Activated CD4-positive, alpha-beta memory T cell treated with anti-CD3 and anti-CD28 coated beads for 36 hours (primary cell): ENCODE data around the gene DPCD. TPM values are rescaled to one million over a fixed set of nuclear protein-coding genes. Genes with fewer than 3 reads are reported as not detected.

Experiments
- CTCF ChIA-PET: fragments of 350-600 bp; sonication (Branson Sonifier 250); formaldehyde crosslinking; loops from one replicate; lab custom pipeline; 2021; ENCODE audit warnings: antibody characterized with exemption, inconsistent platforms; lab: Charles Lee
- POLR2A ChIA-PET: fragments of 350-600 bp; sonication (Branson Sonifier 250); formaldehyde crosslinking; loops from one replicate; lab custom pipeline; 2021; ENCODE audit warnings: antibody characterized with exemption; lab: Charles Lee
- DNase-seq: peaks from one replicate; pipeline ENCODE4 v3.0.0-alpha.2; 2020
- H3K27ac Mint-ChIP-seq: one replicate; pipeline ENCODE4 v1.8.0; 2021; ENCODE audit warnings: mixed read lengths
- H3K27me3 Mint-ChIP-seq: one replicate; pipeline ENCODE4 v1.8.0; 2021; ENCODE audit warnings: mixed read lengths
- H3K36me3 Mint-ChIP-seq: one replicate; pipeline ENCODE4 v1.8.0; 2021; ENCODE audit warnings: mixed read lengths
- H3K4me1 Mint-ChIP-seq: one replicate; pipeline ENCODE4 v1.8.0; 2021; ENCODE audit warnings: low read depth, mixed read lengths
- H3K4me3 Mint-ChIP-seq: one replicate; pipeline ENCODE4 v1.8.0; 2021; ENCODE audit warnings: mild to moderate bottlenecking, mixed read lengths
- H3K9me3 Mint-ChIP-seq: one replicate; pipeline ENCODE4 v1.8.0; 2021; ENCODE audit warnings: mixed read lengths
- intact Hi-C: fragments of 100-400 bp; cut with micrococcal nuclease; formaldehyde crosslinking; loops from one replicate; pipeline ENCODE4 v1.15.1; 2023
- total RNA-seq, 2 experiments: library from RNA; stranded (reverse); gene quantifications; one replicate each; pipeline ENCODE4 v1.2.3, GENCODE V29; 2021

Gene DPCD
- total RNA-seq, 2 experiments from 2014 or later, result 13.9 to 14.4 TPM

DNA sequence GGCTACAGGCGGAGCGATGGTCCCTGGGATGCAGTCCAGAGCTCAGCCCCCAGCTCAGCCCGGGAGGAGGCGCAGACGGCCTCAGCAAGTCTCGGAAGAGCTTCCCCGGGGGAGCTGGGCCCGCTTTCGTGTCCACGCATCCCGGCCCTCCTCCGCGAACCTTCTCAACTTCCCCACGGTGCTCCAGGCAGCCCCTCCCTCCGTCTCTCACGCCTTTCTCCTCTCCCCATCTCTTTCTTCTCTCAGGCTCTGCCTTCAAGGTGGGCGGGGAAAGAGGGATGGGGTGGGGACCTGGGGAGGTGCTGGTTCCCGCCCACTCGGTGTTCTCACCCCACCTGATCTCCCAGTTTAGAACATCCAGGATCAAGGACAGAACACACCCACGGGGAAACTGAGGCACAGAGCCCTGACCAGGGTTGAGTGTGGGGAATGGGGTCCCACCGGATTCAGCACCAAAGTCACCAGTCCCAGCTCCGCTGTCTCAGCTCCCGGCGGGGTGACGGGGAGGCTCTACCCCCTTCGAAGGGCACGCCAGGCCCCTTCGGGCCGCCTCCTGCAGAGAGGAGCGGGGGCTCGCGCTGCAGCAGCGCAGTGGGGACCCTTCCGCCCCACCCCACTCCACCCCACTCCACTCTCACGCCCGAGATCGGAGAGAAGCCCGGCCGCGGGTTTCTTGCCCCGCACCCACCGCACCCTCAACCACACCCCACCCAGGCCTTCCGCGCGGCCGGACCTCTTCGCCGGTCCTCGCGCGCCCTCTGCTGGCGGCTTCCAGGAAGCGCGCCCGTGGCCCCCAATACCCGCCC, 18.3 kb upstream of the DPCD start:
- CTCF ChIA-PET, result interaction anchor here (0.6 to 4.9 kb wide), 32 partner anchors 9 to 358 kb away, joined by 3 to 79 read pairs (median 4); partner anchors contain the start of genes DPCD, NPM3 and POLL
- peaks cover 13% of the 10 kb centered on the region for H3K4me1 Mint-ChIP-seq
- POLR2A ChIA-PET, result no interaction called here
- H3K36me3 Mint-ChIP-seq, result no peaks in the 10 kb centered on the region
- peaks cover 2% of the 10 kb centered on the region for H3K9me3 Mint-ChIP-seq
- peaks cover 44% of the 10 kb centered on the region for H3K27me3 Mint-ChIP-seq
- intact Hi-C loops, result loop anchor here (2.0 to 5.0 kb wide), 4 partner anchors 33 to 408 kb away; no protein-coding TSS in a partner anchor
- peak overlapping the region; percentile 61 for H3K4me3 Mint-ChIP-seq
- peak; percentile 85 for DNase-seq
- no peak overlapping the region for H3K27ac Mint-ChIP-seq

DNA sequence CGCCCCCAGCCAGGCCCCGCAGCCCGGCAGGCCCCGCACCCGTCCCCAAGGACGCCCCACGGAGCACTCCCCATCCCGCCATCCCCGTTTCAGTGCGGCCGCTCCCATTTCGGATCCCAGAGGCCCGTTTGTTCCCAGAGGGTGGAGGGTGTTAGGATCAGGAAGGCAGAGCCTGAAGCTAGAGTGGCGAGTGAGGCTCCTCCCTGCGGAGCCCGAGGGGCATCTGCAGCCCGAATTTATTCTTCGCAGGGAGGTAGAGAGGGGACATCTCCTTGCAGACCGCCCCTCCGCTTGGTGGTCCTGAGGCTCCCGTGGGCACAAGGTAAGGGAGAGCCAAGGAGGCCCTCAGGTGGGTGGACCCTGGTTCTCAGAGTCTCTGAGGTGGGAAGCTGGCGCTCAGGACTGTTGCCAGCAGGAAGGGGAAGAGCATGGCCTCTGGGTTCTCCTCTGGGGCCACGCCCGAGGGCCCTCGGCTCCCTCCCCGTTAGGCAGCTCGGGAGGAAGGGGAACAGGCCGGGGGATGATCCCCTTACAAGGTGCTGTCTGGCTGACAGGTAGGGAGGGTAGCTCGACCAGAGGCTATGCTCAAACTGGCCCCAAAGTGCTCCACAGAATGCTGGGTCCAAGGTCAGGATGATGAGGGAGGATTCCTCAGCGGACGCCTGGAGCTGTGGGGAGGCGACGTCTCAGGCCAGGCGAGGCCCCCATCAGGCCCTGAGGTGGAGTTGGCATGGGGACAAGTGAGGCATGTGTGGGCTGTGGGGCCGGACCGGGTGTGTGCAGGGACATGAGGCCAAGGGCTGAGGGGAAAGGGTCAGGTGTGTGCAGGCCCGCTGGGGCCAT, 17.5 kb upstream of the DPCD start:
- H3K36me3 Mint-ChIP-seq, result no peaks in the 10 kb centered on the region
- H3K27ac Mint-ChIP-seq, result no peak overlapping the region
- H3K4me3 Mint-ChIP-seq, result peak overlapping the region; percentile 61
- H3K4me1 Mint-ChIP-seq, result peaks cover 13% of the 10 kb centered on the region
- CTCF ChIA-PET, result interaction anchor here (0.6 to 4.9 kb wide), 34 partner anchors 8 to 409 kb away, joined by 3 to 79 read pairs (median 4); partner anchors contain the start of genes DPCD, NPM3 and POLL
- intact Hi-C loops, result loop anchor here (2.0 to 5.0 kb wide), 4 partner anchors 34 to 408 kb away; no protein-coding TSS in a partner anchor
- peaks cover 38% of the 10 kb centered on the region for H3K27me3 Mint-ChIP-seq
- peaks cover 2% of the 10 kb centered on the region for H3K9me3 Mint-ChIP-seq
- POLR2A ChIA-PET, result interaction anchor here (0.5 kb wide), 1 partner anchor 103 kb away, joined by 3 read pairs; no protein-coding TSS in a partner anchor
- DNase-seq, result no peak

DNA sequence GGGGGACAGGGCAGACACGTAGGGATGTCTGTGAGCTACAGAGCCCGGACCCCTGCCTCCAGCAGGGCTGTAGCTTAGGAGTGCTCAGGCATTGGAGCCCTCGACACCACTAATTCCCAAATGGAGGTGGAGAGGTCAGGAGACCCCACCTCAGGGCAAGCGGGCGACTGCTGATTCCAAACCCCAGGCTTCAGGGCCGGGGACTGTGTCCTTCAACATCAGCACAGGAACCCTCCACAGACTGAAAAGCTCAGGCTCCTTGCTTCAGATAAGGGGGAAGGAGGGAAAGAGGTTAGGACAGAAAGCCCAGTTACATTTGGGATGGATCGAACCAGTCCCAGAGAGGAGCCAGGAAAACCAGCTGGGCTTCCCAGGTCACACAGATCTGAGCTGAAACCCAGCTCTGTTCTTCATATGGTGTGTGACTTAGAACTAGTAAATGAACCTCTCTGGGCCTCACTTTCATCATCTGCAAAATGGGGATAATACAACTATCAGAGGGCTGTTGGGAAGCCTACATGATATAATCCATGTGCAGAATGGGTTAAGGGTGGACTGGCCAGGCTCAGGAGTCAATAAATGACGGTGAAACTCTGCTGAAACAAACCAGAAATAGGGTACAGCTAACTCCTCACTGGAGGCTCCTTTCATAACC, 16.7 kb upstream of the DPCD start:
- ChIA-PET POLR2A (interaction anchor here (0.5 kb wide), 1 partner anchor 104 kb away, joined by 3 read pairs; no protein-coding TSS in a partner anchor), CTCF (interaction anchor here (0.6 to 4.9 kb wide), 20 partner anchors 11 to 410 kb away, joined by 3 to 79 read pairs (median 5); partner anchors contain the start of gene NPM3)
- DNase-seq, result no peak
- H3K27ac Mint-ChIP-seq, result no peak overlapping the region
- intact Hi-C loops, result loop anchor here (2.0 to 5.0 kb wide), 4 partner anchors 35 to 409 kb away; no protein-coding TSS in a partner anchor
- H3K4me1 Mint-ChIP-seq, result peaks cover 10% of the 10 kb centered on the region
- no peak overlapping the region for H3K4me3 Mint-ChIP-seq
- peaks cover 31% of the 10 kb centered on the region for H3K27me3 Mint-ChIP-seq
- no peaks in the 10 kb centered on the region for H3K36me3 Mint-ChIP-seq
- peaks cover 2% of the 10 kb centered on the region for H3K9me3 Mint-ChIP-seq

GRCh38 chr10:101572126-101572525, 16.0 kb upstream of the DPCD start:
- H3K27me3 Mint-ChIP-seq, result peaks cover 25% of the 10 kb centered on the region
- no peak overlapping the region for H3K27ac Mint-ChIP-seq
- peaks cover 8% of the 10 kb centered on the region for H3K4me1 Mint-ChIP-seq
- CTCF ChIA-PET, result interaction anchor here (1.3 to 4.9 kb wide), 7 partner anchors 10 to 360 kb away, joined by 4 to 79 read pairs (median 23); no protein-coding TSS in a partner anchor
- no peak overlapping the region for H3K4me3 Mint-ChIP-seq
- H3K9me3 Mint-ChIP-seq, result peaks cover 2% of the 10 kb centered on the region
- POLR2A ChIA-PET, result no interaction called here
- DNase-seq, result no peak
- intact Hi-C loops, result loop anchor here (5.0 kb wide), 1 partner anchor 410 kb away; no protein-coding TSS in a partner anchor
- H3K36me3 Mint-ChIP-seq, result peaks cover 3% of the 10 kb centered on the region

DNA sequence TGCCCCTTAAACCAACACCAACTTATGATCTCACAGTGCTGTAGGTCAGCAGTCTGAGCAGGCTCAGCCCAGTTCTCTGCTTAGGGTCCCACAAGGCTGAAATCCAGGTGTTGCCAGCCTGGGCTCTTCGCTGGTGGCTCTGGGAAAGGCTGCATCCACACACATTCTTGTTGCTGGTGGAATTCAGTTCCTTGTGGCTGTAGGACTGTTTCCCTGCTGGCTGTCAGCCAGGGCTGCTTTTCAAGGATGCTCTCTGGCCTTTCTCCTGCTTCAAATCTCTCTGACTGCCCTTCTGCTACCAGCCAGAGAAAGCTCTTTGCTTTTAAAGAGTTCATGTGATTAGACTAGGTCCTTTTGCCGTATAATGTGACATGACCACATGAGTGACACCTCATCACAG, 15.3 kb upstream of the DPCD start:
- intact Hi-C loops, result loop anchor here (5.0 kb wide), 1 partner anchor 410 kb away; no protein-coding TSS in a partner anchor
- peaks cover 5% of the 10 kb centered on the region for H3K4me1 Mint-ChIP-seq
- H3K9me3 Mint-ChIP-seq, result peaks cover 2% of the 10 kb centered on the region
- DNase-seq, result no peak
- H3K27ac Mint-ChIP-seq, result no peak overlapping the region
- peaks cover 20% of the 10 kb centered on the region for H3K27me3 Mint-ChIP-seq
- CTCF ChIA-PET, result interaction anchor here (1.2 to 1.3 kb wide), 2 partner anchors 10 to 208 kb away, joined by 3 to 5 read pairs; no protein-coding TSS in a partner anchor
- H3K4me3 Mint-ChIP-seq, result no peak overlapping the region
- peaks cover 4% of the 10 kb centered on the region for H3K36me3 Mint-ChIP-seq
- POLR2A ChIA-PET, result no interaction called here

DNA sequence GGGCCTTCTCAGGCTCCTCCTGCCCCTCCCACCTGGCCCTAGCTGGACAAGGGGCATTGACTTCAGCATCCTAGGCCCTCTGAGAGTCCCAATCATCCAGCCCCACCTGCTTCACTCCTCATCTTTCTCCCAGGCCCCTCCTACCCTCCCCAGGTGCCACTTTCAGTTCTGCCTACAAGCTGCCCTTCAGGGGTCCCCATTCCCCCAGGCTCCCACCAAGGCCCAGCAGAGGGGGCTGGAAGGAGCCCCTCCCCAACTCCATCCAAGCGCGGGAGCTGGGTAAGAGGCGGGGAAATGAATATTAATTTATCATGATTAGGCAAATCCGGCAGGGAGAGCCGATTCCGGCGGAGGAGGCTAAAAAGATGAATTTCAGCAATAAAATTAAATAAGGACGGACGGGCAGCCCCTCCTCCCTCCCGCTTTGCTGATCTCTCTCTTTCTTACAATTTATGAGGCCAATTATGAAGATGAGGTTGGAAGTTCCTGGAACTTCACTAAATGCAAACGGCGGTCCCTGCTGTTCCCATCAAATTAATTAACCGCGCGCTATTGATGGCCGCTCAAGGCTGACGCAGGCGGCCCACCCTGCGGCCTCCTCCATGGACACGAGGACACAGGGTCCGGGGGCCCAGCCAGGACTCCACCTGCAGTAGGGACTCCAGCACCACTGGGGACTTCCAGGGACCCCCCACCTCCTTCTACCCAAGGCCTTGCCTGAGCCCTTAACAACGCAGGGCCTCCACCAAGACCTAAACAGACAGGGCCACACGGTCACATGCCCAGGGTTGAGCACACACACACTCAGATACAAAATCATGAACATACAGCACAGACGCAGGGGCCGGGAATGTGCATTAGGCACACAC, 14.0 kb upstream of the DPCD start:
- POLR2A ChIA-PET, result no interaction called here
- DNase-seq, result no peak
- Mint-ChIP-seq H3K9me3 (peaks cover 2% of the 10 kb centered on the region), H3K4me3 (no peak overlapping the region), H3K4me1 (peaks cover 5% of the 10 kb centered on the region), H3K27ac (no peak overlapping the region), H3K27me3 (peaks cover 8% of the 10 kb centered on the region), H3K36me3 (peaks cover 4% of the 10 kb centered on the region)
- intact Hi-C loops, result loop anchor here (5.0 kb wide), 1 partner anchor 412 kb away; no protein-coding TSS in a partner anchor
- CTCF ChIA-PET, result interaction anchor here (1.0 to 1.2 kb wide), 3 partner anchors 9 to 361 kb away, joined by 3 to 4 read pairs (median 3); no protein-coding TSS in a partner anchor

- H3K9me3 Mint-ChIP-seq, result peaks cover 2% of the 10 kb centered on the region
- no peak overlapping the region for H3K27ac Mint-ChIP-seq
- no peaks in the 10 kb centered on the region for H3K27me3 Mint-ChIP-seq
- no peaks in the 10 kb centered on the region for H3K4me1 Mint-ChIP-seq
- peaks cover 7% of the 10 kb centered on the region for H3K36me3 Mint-ChIP-seq
- intact Hi-C loops, result no loop called here
- ChIA-PET CTCF (interaction anchor here (1.5 kb wide), 1 partner anchor 37 kb away, joined by 3 read pairs; no protein-coding TSS in a partner anchor), POLR2A (no interaction called here)
- no peak for DNase-seq
- no peak overlapping the region for H3K4me3 Mint-ChIP-seq
These were observed 13.0 kb upstream of the DPCD start for GRCh38 chr10:101575091-101575490.

DNA sequence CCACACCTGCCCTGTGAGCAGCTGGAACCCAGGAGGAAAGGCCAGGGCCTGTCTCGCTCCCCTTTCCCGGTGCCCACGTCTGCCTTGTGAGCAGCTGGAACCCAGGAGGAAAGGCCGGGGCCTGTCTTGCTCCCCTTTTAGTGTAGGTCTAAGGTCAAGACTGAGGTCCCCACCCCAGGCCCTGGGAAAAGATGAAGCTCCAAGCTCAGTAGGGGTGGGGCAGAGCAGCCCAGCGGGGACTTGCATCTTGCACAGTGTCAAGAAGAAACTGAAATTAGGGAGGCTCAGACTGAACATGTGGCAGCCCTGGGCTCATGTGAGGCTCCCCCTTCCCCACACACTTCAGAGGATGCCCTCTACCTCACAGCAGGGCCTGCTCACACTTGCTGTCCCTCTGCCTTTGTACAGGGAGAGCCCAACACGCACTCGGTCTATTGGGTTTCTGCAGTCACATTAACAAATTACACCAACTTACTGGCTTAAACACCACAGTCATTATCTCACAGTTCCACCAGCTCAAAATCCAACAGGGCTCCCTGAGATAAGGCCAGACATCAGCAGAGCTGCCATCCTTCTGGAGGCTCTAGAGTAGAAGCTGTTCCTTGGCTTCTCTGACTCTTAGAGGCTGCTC, 12.4 kb upstream of the DPCD start:
- peaks cover 8% of the 10 kb centered on the region for H3K36me3 Mint-ChIP-seq
- no peak for DNase-seq
- no peaks in the 10 kb centered on the region for H3K4me1 Mint-ChIP-seq
- H3K27me3 Mint-ChIP-seq, result no peaks in the 10 kb centered on the region
- intact Hi-C loops, result no loop called here
- no peak overlapping the region for H3K4me3 Mint-ChIP-seq
- ChIA-PET CTCF (interaction anchor here (0.6 to 1.6 kb wide), 4 partner anchors 38 to 206 kb away, joined by 3 to 6 read pairs (median 3); no protein-coding TSS in a partner anchor), POLR2A (interaction anchor here (0.5 to 0.6 kb wide), 2 partner anchors 212 to 602 kb away, joined by 3 to 4 read pairs; no protein-coding TSS in a partner anchor)
- no peak overlapping the region for H3K27ac Mint-ChIP-seq
- peaks cover 2% of the 10 kb centered on the region for H3K9me3 Mint-ChIP-seq

DNA sequence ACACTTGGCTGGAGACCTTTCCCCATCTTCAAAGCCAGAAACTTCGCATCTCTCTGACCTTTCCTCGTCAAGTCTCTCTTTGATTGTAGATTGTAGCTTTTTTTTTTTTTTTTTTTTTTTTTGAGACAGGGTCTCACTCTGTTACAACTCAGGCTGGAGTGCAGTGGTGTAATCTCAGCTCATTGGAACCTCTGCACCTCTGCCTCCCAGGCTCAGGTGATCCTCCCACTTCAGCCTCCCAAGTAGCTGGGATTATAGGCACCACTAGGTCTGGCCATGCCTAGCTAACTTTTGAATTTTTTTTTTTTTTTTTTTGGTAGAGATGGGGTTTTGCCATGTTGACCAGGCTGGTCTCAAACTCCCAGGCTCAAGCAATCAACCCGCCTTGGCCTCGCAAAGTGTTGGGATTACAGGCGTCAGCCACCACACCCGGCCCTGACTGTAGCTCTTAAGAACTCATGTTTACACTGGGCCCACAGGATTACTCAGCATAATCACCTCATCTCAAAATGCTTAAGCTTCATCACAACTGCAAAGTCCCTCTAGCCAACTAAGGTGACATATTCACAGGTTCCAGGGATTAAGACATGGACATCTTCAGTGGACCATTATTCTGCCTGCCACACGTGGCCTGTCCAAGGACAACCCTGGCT, 11.8 kb upstream of the DPCD start:
- ChIA-PET POLR2A (interaction anchor here (0.6 kb wide), 1 partner anchor 603 kb away, joined by 4 read pairs; no protein-coding TSS in a partner anchor), CTCF (interaction anchor here (0.6 to 1.6 kb wide), 4 partner anchors 39 to 205 kb away, joined by 3 to 6 read pairs (median 3); no protein-coding TSS in a partner anchor)
- H3K27me3 Mint-ChIP-seq, result no peaks in the 10 kb centered on the region
- H3K4me1 Mint-ChIP-seq, result no peaks in the 10 kb centered on the region
- intact Hi-C loops, result no loop called here
- no peak overlapping the region for H3K27ac Mint-ChIP-seq
- H3K4me3 Mint-ChIP-seq, result no peak overlapping the region
- DNase-seq, result no peak
- H3K9me3 Mint-ChIP-seq, result peaks cover 2% of the 10 kb centered on the region
- peaks cover 8% of the 10 kb centered on the region for H3K36me3 Mint-ChIP-seq
